H1 (cell line): Measurements from ENCODE around the gene CA5A. TPM values are rescaled to one million over a fixed set of nuclear protein-coding genes. Genes with fewer than 3 reads are reported as not detected.

Experiments
- CTCF ChIA-PET: fragments of 300-600 bp; sonication (Branson Sonifier 250); formaldehyde crosslinking; loops from one replicate; lab custom pipeline; 2021; ENCODE audit not compliant: partially characterized antibody; lab: Charles Lee
- POLR2A ChIA-PET: fragments of 300-600 bp; sonication (Branson Sonifier 250); formaldehyde crosslinking; loops from one replicate; lab custom pipeline; 2021; ENCODE audit warnings: inconsistent platforms; ENCODE audit not compliant: partially characterized antibody; lab: Charles Lee
- DNase-seq, 2 experiments: peaks; one replicate each; pipeline versions ENCODE4 v3.0.0 to v3.0.0-alpha.2; 2010 to 2022; ENCODE audit warnings: low spot score in 2 of 2, low read depth in 1 of 2, mixed read lengths in 1 of 2
- FAIRE-seq: peaks from 2 replicates; lab custom pipeline; 2011; peaks lifted over from hg19 to GRCh38; lab: Jason Lieb, UNC
- H2AFZ ChIP-seq: 2 replicates; pipeline ENCODE4 v1.8.1; 2012; ENCODE audit warnings: low read length, inconsistent platforms
- H2AK5ac ChIP-seq: 2 replicates; pipeline ENCODE4 v1.6.1; 2013; ENCODE audit warnings: low read depth, low read length
- H2BK120ac ChIP-seq: replicated peaks from 2 replicates; pipeline ENCODE3; 2013; ENCODE audit warnings: low read depth, low read length, inconsistent platforms
- H2BK12ac ChIP-seq: 2 replicates; pipeline ENCODE4 v1.6.1; 2013; ENCODE audit warnings: low read depth, low read length
- H2BK15ac ChIP-seq: 2 replicates; pipeline ENCODE4 v1.6.1; 2013; ENCODE audit warnings: low read length
- H2BK20ac ChIP-seq: 2 replicates; pipeline ENCODE4 v1.6.1; 2013; ENCODE audit warnings: low read length
- H2BK5ac ChIP-seq: 2 replicates; pipeline ENCODE4 v1.6.1; 2013; ENCODE audit warnings: low read depth, low read length
- H3K14ac ChIP-seq: 2 replicates; pipeline ENCODE4 v1.6.1; 2013; ENCODE audit warnings: inconsistent platforms; ENCODE audit not compliant: insufficient read length
- H3K18ac ChIP-seq: 2 replicates; pipeline ENCODE4 v1.6.1; 2013; ENCODE audit warnings: low read length; ENCODE audit errors: extremely low read depth
- H3K23ac ChIP-seq: 2 replicates; pipeline ENCODE4 v1.6.1; 2013; ENCODE audit warnings: inconsistent platforms; ENCODE audit not compliant: insufficient read length
- H3K23me2 ChIP-seq: 2 replicates; pipeline ENCODE4 v1.6.1; 2013; ENCODE audit warnings: low read depth, low read length
- H3K27ac ChIP-seq: 2 replicates; pipeline ENCODE4 v1.6.1; 2011; ENCODE audit warnings: low read depth, low read length, inconsistent platforms
- H3K27me3 ChIP-seq, 4 experiments: replicated peaks in 1 of 4; 1 replicate in 1 of 4; 2 replicates in 3 of 4; pipeline versions ENCODE4 v1.6.1 to v1.8.1; 2011 to 2013; ENCODE audit warnings: low read length in 3 of 4, mild to moderate bottlenecking in 3 of 4, inconsistent platforms in 2 of 4, mixed read lengths in 2 of 4, moderate library complexity in 1 of 4; ENCODE audit not compliant: control insufficient read depth in 3 of 4, insufficient read depth in 3 of 4; ENCODE audit errors: extremely low read depth in 1 of 4
- H3K36me3 ChIP-seq, 4 experiments: 2 replicates each; pipeline versions ENCODE4 v1.6.1 to v1.8.1; 2011 to 2013; ENCODE audit warnings: mild to moderate bottlenecking in 4 of 4, low read length in 3 of 4, moderate library complexity in 2 of 4, control low read depth in 1 of 4, inconsistent platforms in 1 of 4; ENCODE audit not compliant: insufficient read depth in 4 of 4, control insufficient read depth in 2 of 4
- H3K4ac ChIP-seq: replicated peaks from 2 replicates; pipeline ENCODE3; 2013; ENCODE audit warnings: low read length, low read depth, mixed read lengths, inconsistent platforms; ENCODE audit not compliant: insufficient read length
- H3K4me1 ChIP-seq, 4 experiments: replicated peaks in 1 of 4; 1 replicate in 1 of 4; 2 replicates in 3 of 4; pipeline versions ENCODE4 v1.6.1 to v1.8.1; 2011 to 2013; ENCODE audit warnings: low read length in 3 of 4, inconsistent platforms in 2 of 4, mixed read lengths in 1 of 4; ENCODE audit not compliant: insufficient read depth in 4 of 4, control insufficient read depth in 3 of 4
- H3K4me2 ChIP-seq, 2 experiments: 2 replicates each; pipeline versions ENCODE4 v1.6.1 to v1.8.1; 2011 to 2013; ENCODE audit warnings: low read depth in 2 of 2, low read length in 2 of 2, control low read depth in 1 of 2, inconsistent platforms in 1 of 2, mild to moderate bottlenecking in 1 of 2; ENCODE audit not compliant: insufficient read depth in 1 of 2
- H3K4me3 ChIP-seq, 4 experiments: fragments of 200-600, 300-600 bp in 1 of 4; sonication (generic), shearing (Covaris generic), sonication (Bioruptor Twin) in 1 of 4; 2 replicates each; pipeline versions ENCODE4 v1.5.1 to v1.8.1; 2011 to 2016; ENCODE audit warnings: low read length in 4 of 4, low read depth in 3 of 4, control low read depth in 2 of 4, inconsistent platforms in 2 of 4, mild to moderate bottlenecking in 2 of 4, mixed read lengths in 1 of 4, moderate library complexity in 1 of 4; ENCODE audit not compliant: insufficient read depth in 2 of 4; ENCODE audit errors: extremely low read depth in 1 of 4
- H3K56ac ChIP-seq: replicated peaks from 2 replicates; pipeline ENCODE3; 2013; ENCODE audit warnings: low read depth, mild to moderate bottlenecking, mixed read lengths, low read length, inconsistent platforms; ENCODE audit not compliant: insufficient read length
- H3K79me1 ChIP-seq: 2 replicates; pipeline ENCODE4 v1.6.1; 2013; ENCODE audit warnings: low read depth, low read length, control low read depth
- H3K79me2 ChIP-seq, 2 experiments: 2 replicates each; pipeline versions ENCODE4 v1.6.1 to v1.8.1; 2012 to 2013; ENCODE audit warnings: low read length in 2 of 2, mild to moderate bottlenecking in 2 of 2, inconsistent platforms in 1 of 2; ENCODE audit not compliant: insufficient read depth in 2 of 2, control insufficient read depth in 1 of 2
- H3K9ac ChIP-seq, 4 experiments: replicated peaks in 1 of 4; 1 replicate in 1 of 4; 2 replicates in 3 of 4; pipeline versions ENCODE4 v1.6.1 to v1.8.1; 2011 to 2013; ENCODE audit warnings: low read depth in 3 of 4, low read length in 3 of 4, control low read depth in 2 of 4, mild to moderate bottlenecking in 2 of 4, moderate library complexity in 2 of 4, inconsistent platforms in 1 of 4; ENCODE audit errors: extremely low read depth in 1 of 4
- H3K9me3 ChIP-seq, 2 experiments: 2 replicates each; pipeline versions ENCODE4 v1.6.1 to v1.8.1; 2012 to 2013; ENCODE audit warnings: mild to moderate bottlenecking in 2 of 2, moderate library complexity in 2 of 2, control low read depth in 1 of 2, inconsistent platforms in 1 of 2, low read depth in 1 of 2, low read length in 1 of 2, mixed read lengths in 1 of 2; ENCODE audit not compliant: insufficient read depth in 2 of 2
- H4K20me1 ChIP-seq, 2 experiments: replicated peaks in 1 of 2; 2 replicates each; pipeline versions ENCODE3 to v1.8.1; 2011 to 2013; ENCODE audit warnings: inconsistent platforms in 2 of 2, low read length in 2 of 2, mild to moderate bottlenecking in 1 of 2; ENCODE audit not compliant: insufficient read depth in 2 of 2, control insufficient read depth in 1 of 2
- H4K5ac ChIP-seq: 2 replicates; pipeline ENCODE4 v1.6.1; 2013; ENCODE audit warnings: low read length, low read depth, mixed read lengths, inconsistent platforms; ENCODE audit not compliant: insufficient read length
- H4K8ac ChIP-seq: 2 replicates; pipeline ENCODE4 v1.8.0; 2013; ENCODE audit warnings: mild to moderate bottlenecking, moderate library complexity, low read length, inconsistent platforms; ENCODE audit not compliant: insufficient read depth; ENCODE audit errors: extremely low read depth
- H4K91ac ChIP-seq: replicated peaks from 2 replicates; pipeline ENCODE3; 2013; ENCODE audit warnings: low read length, mixed read lengths, inconsistent platforms; ENCODE audit not compliant: insufficient read length
- CBX8 ChIP-seq: fragments of 300-800, 300-1000 bp; sonication (generic); IDR thresholded peaks from 2 replicates; pipeline ENCODE4 v1.7.1; 2016; ENCODE audit warnings: low read depth, low read length, borderline replicate concordance
- CREB1 ChIP-seq: IDR thresholded peaks from 2 replicates; pipeline ENCODE4 v1.6.1; 2012; ENCODE audit warnings: inconsistent platforms
- HDAC6 ChIP-seq: IDR thresholded peaks from one replicate; pipeline ENCODE4 v1.7.1; 2012; ENCODE audit warnings: low read depth, mild to moderate bottlenecking, inconsistent platforms, low read length, moderate library complexity
- KDM1A ChIP-seq: fragments of 200-600, 300-600 bp; sonication (generic); IDR thresholded peaks from 2 replicates; pipeline ENCODE4 v1.7.1; 2016; ENCODE audit warnings: mild to moderate bottlenecking, low read length, borderline replicate concordance
- KDM4A ChIP-seq: IDR thresholded peaks from one replicate; pipeline ENCODE4 v1.7.1; 2012; ENCODE audit warnings: low read depth, mild to moderate bottlenecking, moderate library complexity, low read length, inconsistent platforms; ENCODE audit not compliant: severe bottlenecking
- POU5F1 ChIP-seq: IDR thresholded peaks from 2 replicates; pipeline ENCODE4 v1.6.1; 2011; ENCODE audit warnings: low read depth, mild to moderate bottlenecking, low read length, moderate library complexity
- RBBP5 ChIP-seq: IDR thresholded peaks from 2 replicates; pipeline ENCODE4 v1.7.1; 2012; ENCODE audit warnings: low read depth, mild to moderate bottlenecking, inconsistent platforms, low read length, moderate library complexity, borderline replicate concordance
- RNF2 ChIP-seq: fragments of 200-900, 300-1000 bp; sonication (generic); IDR thresholded peaks from 2 replicates; pipeline ENCODE4 v1.7.1; 2016; ENCODE audit warnings: borderline replicate concordance, low read depth, mild to moderate bottlenecking, antibody characterized with exemption, low read length; ENCODE audit not compliant: poor library complexity, severe bottlenecking; ENCODE audit errors: missing control alignments
- SIRT6 ChIP-seq: IDR thresholded peaks from one replicate; pipeline ENCODE4 v1.7.1; 2012; ENCODE audit warnings: low read length, inconsistent platforms
- SP1 ChIP-seq: IDR thresholded peaks from 2 replicates; pipeline ENCODE4 v1.6.1; 2011; ENCODE audit warnings: low read depth, low read length
- SRF ChIP-seq: IDR thresholded peaks from 2 replicates; pipeline ENCODE4 v1.6.1; 2011; ENCODE audit warnings: mild to moderate bottlenecking, low read depth, low read length, moderate library complexity
- TAF7 ChIP-seq: optimal IDR thresholded peaks from 2 replicates; pipeline ENCODE3; 2011; ENCODE audit warnings: low read depth, mild to moderate bottlenecking, inconsistent platforms, low read length, moderate library complexity, borderline replicate concordance
- USF2 ChIP-seq: IDR thresholded peaks from 2 replicates; pipeline ENCODE4 v1.6.1; 2011; ENCODE audit warnings: low read length, improper control_type of control experiment
- WGBS, 2 experiments: shearing (Covaris generic) in 1 of 2; methylation state at CpG; one replicate each; pipeline versions ENCODE4 v1.1.6 to v1.1.7; 2013 to 2015; ENCODE audit warnings: low lambda C conversion rate in 2 of 2, mixed read lengths in 2 of 2, inconsistent platforms in 1 of 2, low coverage in 1 of 2, missing lambda C conversion rate in 1 of 2; ENCODE audit not compliant: insufficient replicate concordance in 2 of 2, insufficient coverage in 1 of 2, insufficient read length in 1 of 2; ENCODE audit errors: extremely low coverage in 1 of 2, missing lambda C conversion rate in 1 of 2; 5-methylcytosine and 5-hydroxymethylcytosine counted together
- polyA plus RNA-seq, 7 experiments: library from polyadenylated mRNA; depleted of rRNA in 3 of 7; stranded (reverse) in 5 of 7; unstranded in 2 of 7; fragments of >200 nt in 5 of 7; fragments of 200-250 nt in 2 of 7; gene quantifications; 1 replicate in 5 of 7; 2 replicates in 1 of 7; 4 replicates in 1 of 7; pipeline versions ENCODE4 v1.2.1 to v1.2.3, GENCODE V29; 2011 to 2013; ENCODE audit warnings: missing spikeins in 2 of 7, mixed read lengths in 2 of 7
- total RNA-seq: library from RNA; stranded (reverse); fragmentation: NEBNext Ultra II Directional; extraction: Animal tissue kit (Norgen Biotek cat#: 25700); gene quantifications from 2 replicates; pipeline ENCODE4 v1.2.1, GENCODE V29; 2021

CA5A gene
- total and polyA plus RNA-seq, 2 of the 8 experiments (the other 6 are each of a cell fraction or from before 2014, with no cell fraction given), result not detected

- H3K79me1 ChIP-seq, result peaks cover 16% of the 10 kb centered on the region
- H4K20me1 ChIP-seq, result peaks cover 2% of the 10 kb centered on the region in 2 experiments
- H2BK20ac ChIP-seq, result no peak overlapping the region
- no peak overlapping the region for H3K4me3 ChIP-seq
- peaks cover 0 to 7% (median 0%) of the 10 kb centered on the region in 4 experiments; a peak in 1 of 7 replicates for H3K4me1 ChIP-seq
- H3K4me2 ChIP-seq, result no peak overlapping the region
- FAIRE-seq (no peak), DNase-seq (no peak)
- CTCF ChIA-PET, result interaction anchor here (0.5 to 2.6 kb wide), 3 partner anchors 14 to 1950 kb away, joined by 3 to 6 read pairs (median 3); no protein-coding TSS in a partner anchor
- 0 out of 8 replicates have a peak, but pooled peaks cover 0 to 2% (median 0%) of the 10 kb centered on the region in 4 experiments for H3K36me3 ChIP-seq
- H3K23me2 ChIP-seq, result no peaks in the 10 kb centered on the region
- H3K23ac ChIP-seq, result no peak overlapping the region
- H3K56ac ChIP-seq, result no peak overlapping the region
- H4K91ac ChIP-seq, result no peak overlapping the region
- no peak overlapping the region for H4K5ac ChIP-seq
- no peak overlapping the region for H2AK5ac ChIP-seq
- H3K4ac ChIP-seq, result no peak overlapping the region
- H3K14ac ChIP-seq, result no peak overlapping the region
- H2BK15ac ChIP-seq, result no peak overlapping the region
- H2BK12ac ChIP-seq, result no peak overlapping the region
- 87% methylated on average over 3 of the region's 3 CpGs; no CpG with 5 or more reads in 1 of the 2 experiments for WGBS, 2 experiments
- peaks cover 9 to 93% of the 10 kb centered on the region in 2 experiments for H3K79me2 ChIP-seq
- H3K9me3 ChIP-seq, result peaks cover 4 to 8% of the 10 kb centered on the region in 2 experiments; a peak in 3 of 4 replicates
- no peak overlapping the region for H3K18ac ChIP-seq
- H3K27ac ChIP-seq, result no peak overlapping the region
- no peak overlapping the region for H3K9ac ChIP-seq
- POLR2A ChIA-PET, result no interaction called here
- H2AFZ ChIP-seq, result no peak overlapping the region
- no peaks in the 10 kb centered on the region for H3K27me3 ChIP-seq
- H4K8ac ChIP-seq, result no peak overlapping the region
- H2BK120ac ChIP-seq, result no peak overlapping the region
- H2BK5ac ChIP-seq, result no peak overlapping the region
- no peak for TF ChIP-seq SP1
- no peak for TF ChIP-seq CBX8
- no peak for TF ChIP-seq POU5F1
- no peak for TF ChIP-seq SIRT6
- TF ChIP-seq KDM4A, result no peak
- TF ChIP-seq TAF7, result no peak
- no peak for TF ChIP-seq RNF2
- TF ChIP-seq RBBP5, result no peak
- no peak for TF ChIP-seq USF2
- TF ChIP-seq SRF, result no peak
- TF ChIP-seq KDM1A, result no peak
- TF ChIP-seq HDAC6, result no peak
- no peak for TF ChIP-seq CREB1
Observed at GRCh38 chr16:87970186-87970585, 33.9 kb upstream of the CA5A start.
